Stimulated activated CD8-positive, alpha-beta memory T cell treated with anti-CD3 and anti-CD28 coated beads, Interleukin-4, amount 100 ng/mL, for 1 hour (primary cell): ENCODE data around the gene PLEKHA1.
A peak's percentile ranks its signal among the peaks of the same experiment; 100 is the strongest.

ENCODE experiments used
- DNase-seq, 2 donors: peaks; one replicate each; pipeline ENCODE4 v3.0.0-alpha.2; 2020; ENCODE audit warnings: low read depth in 2 of 2, low spot score in 1 of 2

Gene PLEKHA1

GRCh38 chr10:122346326-122346950 is 28.1 kb upstream of the PLEKHA1 start:
- DNase-seq, result no peak

GRCh38 chr10:122347170-122347841 is 27.2 kb upstream of the PLEKHA1 start:
- no peak for DNase-seq

GRCh38 chr10:122348512-122348911 is 26.0 kb upstream of the PLEKHA1 start:
- DNase-seq, result no peak

GRCh38 chr10:122348935-122349361 is 25.6 kb upstream of the PLEKHA1 start:
- no peak for DNase-seq

- no peak for DNase-seq
Measured at GRCh38 chr10:122349758-122350369, 24.6 kb upstream of the PLEKHA1 start.

GRCh38 chr10:122350893-122351292 is 23.6 kb upstream of the PLEKHA1 start:
- no peak for DNase-seq

GRCh38 chr10:122352817-122353525 is 21.5 kb upstream of the PLEKHA1 start:
- DNase-seq, result no peak

GRCh38 chr10:122354383-122354782 is 20.1 kb upstream of the PLEKHA1 start:
- no peak for DNase-seq

- no peak for DNase-seq
Measured at GRCh38 chr10:122357685-122358084, 16.8 kb upstream of the PLEKHA1 start.

GRCh38 chr10:122359621-122360020 is 14.9 kb upstream of the PLEKHA1 start:
- DNase-seq, result no peak

GRCh38 chr10:122361046-122361445 is 13.5 kb upstream of the PLEKHA1 start:
- no peak for DNase-seq

- no peak for DNase-seq
Measured at GRCh38 chr10:122362031-122362592, 12.4 kb upstream of the PLEKHA1 start.

- no peak for DNase-seq
Measured at GRCh38 chr10:122362621-122363020, 11.9 kb upstream of the PLEKHA1 start.

GRCh38 chr10:122363311-122363710 is 11.2 kb upstream of the PLEKHA1 start:
- DNase-seq, result no peak

- DNase-seq, result no peak
Measured at GRCh38 chr10:122363722-122364463, 10.6 kb upstream of the PLEKHA1 start.

- no peak for DNase-seq
Measured at GRCh38 chr10:122368502-122369254, 5.8 kb upstream of the PLEKHA1 start.

- DNase-seq, result no peak
Measured at GRCh38 chr10:122373108-122373507, 1.4 kb upstream of the PLEKHA1 start.

GRCh38 chr10:122373721-122374120 is 787 bp upstream of the PLEKHA1 start:
- DNase-seq, result no peak

- DNase-seq, result peak; percentile 36 to 53
Measured at GRCh38 chr10:122374859-122375678, 561 bp downstream of the PLEKHA1 start.
